GM12865 (cell line): ENCODE data around the gene ALDH9A1.

Experiments
- DNase-seq: peaks from one replicate; pipeline ENCODE4 v3.0.0; 2010; ENCODE audit warnings: low read depth
- H3K4me3 ChIP-seq: 2 replicates; pipeline ENCODE4 v1.5.1; 2011; ENCODE audit warnings: mild to moderate bottlenecking, low read depth, low read length, control low read depth
- CTCF ChIP-seq: IDR thresholded peaks from 2 replicates; pipeline ENCODE4 v1.5.1; 2011; ENCODE audit warnings: low read length, control low read depth, low read depth, inconsistent platforms; ENCODE audit not compliant: insufficient read depth; ENCODE audit errors: missing control alignments

The ALDH9A1 gene

GRCh38 chr1:165699577-165699976, 1.2 kb upstream of the ALDH9A1 start:
- TF ChIP-seq CTCF, result no peak
- no peak for DNase-seq

GRCh38 chr1:165698761-165699052, 345 bp upstream of the ALDH9A1 start:
- TF ChIP-seq CTCF, result no peak
- no peak for DNase-seq

More at GRCh38 chr1:165699577-165699976, 1.2 kb upstream of the ALDH9A1 start:
- H3K4me3 ChIP-seq, result no peak overlapping the region

GRCh38 chr1:165697491-165697880, 876 bp downstream of the ALDH9A1 start:
- H3K4me3 ChIP-seq, result peak overlapping the region; percentile 78
- DNase-seq, result no peak
- TF ChIP-seq CTCF, result no peak

More at GRCh38 chr1:165698761-165699052, 345 bp upstream of the ALDH9A1 start:
- peak overlapping the region; percentile 78 for H3K4me3 ChIP-seq

GRCh38 chr1:165696625-165697100, 1.7 kb downstream of the ALDH9A1 start:
- peak overlapping the region; percentile 78 for H3K4me3 ChIP-seq
- TF ChIP-seq CTCF, result no peak
- DNase-seq, result no peak

GRCh38 chr1:165695031-165695430, 3.3 kb downstream of the ALDH9A1 start:
- DNase-seq, result no peak
- no peak for TF ChIP-seq CTCF
- H3K4me3 ChIP-seq, result no peak overlapping the region

GRCh38 chr1:165688046-165688445, 10.3 kb downstream of the ALDH9A1 start:
- no peak for TF ChIP-seq CTCF
- no peak overlapping the region for H3K4me3 ChIP-seq
- DNase-seq, result no peak

GRCh38 chr1:165686971-165687433, 11.4 kb downstream of the ALDH9A1 start:
- no peak overlapping the region for H3K4me3 ChIP-seq
- no peak for TF ChIP-seq CTCF
- peak; percentile 10 for DNase-seq
